GM10847 (cell line): ENCODE data around the gene PRPSAP2.

Source experiments
- POLR2A ChIP-seq: IDR thresholded peaks from 2 replicates; pipeline ENCODE4 v1.6.1; 2011; ENCODE audit not compliant: insufficient read length; ENCODE audit errors: extremely low read depth

The PRPSAP2 gene

GRCh38 chr17:18954321-18954720 is 96.4 kb downstream of the PRPSAP2 start:
- no peak for TF ChIP-seq POLR2A

- TF ChIP-seq POLR2A: no peak
These were observed 97.1 kb downstream of the PRPSAP2 start for GRCh38 chr17:18955009-18955408.

GRCh38 chr17:18956581-18956980 is 98.7 kb downstream of the PRPSAP2 start:
- no peak for TF ChIP-seq POLR2A

- no peak for TF ChIP-seq POLR2A
These were observed 99.9 kb downstream of the PRPSAP2 start for GRCh38 chr17:18957831-18958230.

- no peak for TF ChIP-seq POLR2A
These were observed 100.7 kb downstream of the PRPSAP2 start for GRCh38 chr17:18958611-18959010.

- no peak for TF ChIP-seq POLR2A
These were observed 101.3 kb downstream of the PRPSAP2 start for GRCh38 chr17:18959071-18959844.

GRCh38 chr17:18959845-18960240 is 101.9 kb downstream of the PRPSAP2 start:
- TF ChIP-seq POLR2A: no peak

- no peak for TF ChIP-seq POLR2A
These were observed 102.3 kb downstream of the PRPSAP2 start for GRCh38 chr17:18960241-18960665.

GRCh38 chr17:18960803-18961511 is 103.0 kb downstream of the PRPSAP2 start:
- no peak for TF ChIP-seq POLR2A

- no peak for TF ChIP-seq POLR2A
These were observed 103.9 kb downstream of the PRPSAP2 start for GRCh38 chr17:18961634-18962493.

GRCh38 chr17:18962494-18962815 is 104.5 kb downstream of the PRPSAP2 start:
- TF ChIP-seq POLR2A: no peak

- TF ChIP-seq POLR2A: no peak
These were observed 105.4 kb downstream of the PRPSAP2 start for GRCh38 chr17:18963126-18964017.

GRCh38 chr17:18964018-18964351 is 106.1 kb downstream of the PRPSAP2 start:
- no peak for TF ChIP-seq POLR2A

GRCh38 chr17:18964550-18964949 is 106.6 kb downstream of the PRPSAP2 start:
- TF ChIP-seq POLR2A: no peak
